ENCODE measurements around the gene DPP10.

The DPP10 gene

DNA sequence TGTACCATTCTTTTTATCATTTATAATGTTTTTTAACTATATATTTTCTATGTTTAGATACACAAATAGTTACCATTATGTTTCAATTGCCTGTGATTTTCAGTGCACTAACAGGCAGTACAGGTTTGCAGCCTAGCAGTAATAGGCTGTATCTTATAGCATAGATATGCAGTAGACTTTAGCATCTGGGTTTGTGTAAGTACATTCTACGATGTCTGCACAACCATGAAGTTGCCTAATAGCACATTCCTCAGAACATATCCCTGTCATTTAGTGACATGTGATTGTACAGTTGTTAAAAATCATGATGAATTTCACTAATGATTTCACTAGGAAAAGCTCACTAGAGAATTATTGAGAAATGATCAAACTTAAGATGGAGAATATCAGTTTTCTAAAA lies 884.6 kb downstream of the DPP10 start:
- no peak overlapping the region for H3K4me3 ChIP-seq (ENCODE audit: low read depth, low read length)
- no peaks in the 10 kb centered on the region for H3K4me1 ChIP-seq (ENCODE audit: control insufficient read depth, insufficient read depth, low read length)
- CTCF ChIA-PET, result interaction anchor here (0.6 to 0.8 kb wide), 2 partner anchors 704 to 950 kb away, joined by 3 to 4 read pairs; no protein-coding TSS in a partner anchor
- POLR2A ChIA-PET, result no interaction called here
- no peaks in the 10 kb centered on the region for H3K9me3 ChIP-seq (ENCODE audit: control insufficient read depth, insufficient read depth, low read depth, low read length)
- no peaks in the 10 kb centered on the region for H3K36me3 ChIP-seq (ENCODE audit: control insufficient read depth in 2 of 2, insufficient read depth in 1 of 2, low read length in 2 of 2)
- H3K27ac ChIP-seq (ENCODE audit: extremely low read depth, low read depth, low read length), result no peak overlapping the region
- no peak for TF ChIP-seq ZSCAN23 (tag by site-specific recombination; IDR thresholded peaks at IDR 0.05)
- TF ChIP-seq ZNF302 (tag by site-specific recombination; IDR thresholded peaks at IDR 0.05; ENCODE audit: low read depth), result no peak
- TF ChIP-seq SALL2 (tag by site-specific recombination; IDR thresholded peaks at IDR 0.05; ENCODE audit: borderline replicate concordance), result no peak
- TF ChIP-seq, protein P1, sequence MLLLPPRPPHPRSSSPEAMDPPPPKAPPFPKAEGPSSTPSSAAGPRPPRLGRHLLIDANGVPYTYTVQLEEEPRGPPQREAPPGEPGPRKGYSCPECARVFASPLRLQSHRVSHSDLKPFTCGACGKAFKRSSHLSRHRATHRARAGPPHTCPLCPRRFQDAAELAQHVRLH (tag by site-specific recombination; IDR thresholded peaks at IDR 0.05), result no peak

DNA sequence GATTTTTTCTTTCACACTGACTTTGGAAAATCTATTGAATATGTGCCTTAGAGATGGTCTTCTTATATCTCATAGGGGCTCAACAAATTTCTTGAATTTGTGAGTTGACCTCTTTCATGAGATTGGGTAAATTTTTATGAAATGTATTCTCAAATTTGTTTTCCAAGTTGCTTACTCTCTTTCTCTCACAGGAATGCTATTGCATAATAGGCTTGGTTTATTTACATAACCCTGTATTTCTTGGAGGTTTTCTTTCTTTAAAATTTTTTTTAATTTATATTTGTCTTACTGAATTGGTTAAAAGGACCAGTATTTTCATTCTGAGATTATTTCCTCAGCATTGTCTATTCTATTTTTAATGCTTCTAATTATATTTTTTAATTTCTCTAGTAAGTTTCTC lies 917.1 kb downstream of the DPP10 start:
- no peaks in the 10 kb centered on the region for H3K9me3 ChIP-seq (ENCODE audit: control insufficient read depth, insufficient read depth, low read depth, low read length)
- H3K4me3 ChIP-seq (ENCODE audit: low read depth, low read length), result no peak overlapping the region
- H3K36me3 ChIP-seq (ENCODE audit: control insufficient read depth in 2 of 2, insufficient read depth in 1 of 2, low read length in 2 of 2), result no peaks in the 10 kb centered on the region
- ChIA-PET CTCF (no interaction called here), POLR2A (no interaction called here)
- H3K27ac ChIP-seq (ENCODE audit: extremely low read depth, low read depth, low read length), result no peak overlapping the region
- no peaks in the 10 kb centered on the region for H3K4me1 ChIP-seq (ENCODE audit: control insufficient read depth, insufficient read depth, low read length)
- no peak for TF ChIP-seq TRIM28 (IDR thresholded peaks at IDR 0.05; ENCODE audit: borderline replicate concordance, low read length)
- TF ChIP-seq, protein P2, sequence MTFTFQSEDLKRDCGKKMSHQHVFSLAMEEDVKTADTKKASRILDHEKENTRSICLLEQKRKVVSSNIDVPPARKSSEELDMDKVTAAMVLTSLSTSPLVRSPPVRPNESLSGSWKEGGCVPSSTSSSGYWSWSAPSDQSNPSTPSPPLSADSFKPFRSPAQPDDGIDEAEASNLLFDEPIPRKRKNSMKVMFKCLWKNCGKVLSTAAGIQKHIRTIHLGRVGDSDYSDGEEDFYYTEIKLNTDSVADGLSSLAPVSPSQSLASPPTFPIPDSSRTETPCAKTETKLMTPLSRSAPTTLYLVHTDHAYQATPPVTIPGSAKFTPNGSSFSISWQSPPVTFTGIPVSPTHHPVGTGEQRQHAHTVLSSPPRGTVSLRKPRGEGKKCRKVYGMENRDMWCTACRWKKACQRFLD (tag by site-specific recombination; IDR thresholded peaks at IDR 0.05), result no peak
- TF ChIP-seq, protein P3, sequence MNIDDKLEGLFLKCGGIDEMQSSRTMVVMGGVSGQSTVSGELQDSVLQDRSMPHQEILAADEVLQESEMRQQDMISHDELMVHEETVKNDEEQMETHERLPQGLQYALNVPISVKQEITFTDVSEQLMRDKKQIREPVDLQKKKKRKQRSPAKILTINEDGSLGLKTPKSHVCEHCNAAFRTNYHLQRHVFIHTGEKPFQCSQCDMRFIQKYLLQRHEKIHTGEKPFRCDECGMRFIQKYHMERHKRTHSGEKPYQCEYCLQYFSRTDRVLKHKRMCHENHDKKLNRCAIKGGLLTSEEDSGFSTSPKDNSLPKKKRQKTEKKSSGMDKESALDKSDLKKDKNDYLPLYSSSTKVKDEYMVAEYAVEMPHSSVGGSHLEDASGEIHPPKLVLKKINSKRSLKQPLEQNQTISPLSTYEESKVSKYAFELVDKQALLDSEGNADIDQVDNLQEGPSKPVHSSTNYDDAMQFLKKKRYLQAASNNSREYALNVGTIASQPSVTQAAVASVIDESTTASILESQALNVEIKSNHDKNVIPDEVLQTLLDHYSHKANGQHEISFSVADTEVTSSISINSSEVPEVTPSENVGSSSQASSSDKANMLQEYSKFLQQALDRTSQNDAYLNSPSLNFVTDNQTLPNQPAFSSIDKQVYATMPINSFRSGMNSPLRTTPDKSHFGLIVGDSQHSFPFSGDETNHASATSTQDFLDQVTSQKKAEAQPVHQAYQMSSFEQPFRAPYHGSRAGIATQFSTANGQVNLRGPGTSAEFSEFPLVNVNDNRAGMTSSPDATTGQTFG (tag by site-specific recombination; IDR thresholded peaks at IDR 0.05; ENCODE audit: borderline replicate concordance), result no peak
- TF ChIP-seq GLIS1 (tag by site-specific recombination; IDR thresholded peaks at IDR 0.05), result no peak
- TF ChIP-seq GFI1B (tag by site-specific recombination; IDR thresholded peaks at IDR 0.05), result no peak

DNA sequence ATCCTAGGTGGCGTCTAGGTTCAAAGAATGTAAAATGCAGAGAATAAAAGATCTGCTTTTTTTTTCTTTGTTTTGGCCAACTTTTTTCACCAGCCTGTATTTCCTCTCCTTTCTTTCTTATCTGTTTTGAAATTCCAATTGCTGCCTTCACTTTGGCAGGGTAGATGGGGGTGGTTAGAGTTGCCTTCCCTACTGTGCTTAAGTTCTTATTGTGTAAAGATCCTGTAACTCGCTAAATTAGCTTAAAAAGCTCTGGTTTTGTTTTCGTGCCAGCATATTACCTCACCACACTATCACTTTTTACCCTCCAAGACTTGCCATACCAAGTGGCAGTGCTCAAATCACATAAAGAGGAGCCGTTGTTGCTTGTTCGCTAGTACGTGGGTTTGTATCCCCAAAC lies 921.7 kb downstream of the DPP10 start:
- Histone ChIP-seq H3K36me3 (ENCODE audit: control insufficient read depth in 2 of 2, insufficient read depth in 1 of 2, low read length in 2 of 2) (no peaks in the 10 kb centered on the region), H3K4me3 (ENCODE audit: low read depth, low read length) (no peak overlapping the region), H3K27ac (ENCODE audit: extremely low read depth, low read depth, low read length) (no peak overlapping the region), H3K9me3 (ENCODE audit: control insufficient read depth, insufficient read depth, low read depth, low read length) (no peaks in the 10 kb centered on the region), H3K4me1 (ENCODE audit: control insufficient read depth, insufficient read depth, low read length) (no peaks in the 10 kb centered on the region)
- POLR2A ChIA-PET, result no interaction called here
- CTCF ChIA-PET, result interaction anchor here (0.5 kb wide), 1 partner anchor 318 kb away, joined by 3 read pairs; no protein-coding TSS in a partner anchor
- TF ChIP-seq HOXC10 (CRISPR knock-in tag; IDR thresholded peaks at IDR 0.05) (no peak), ZNF701 (tag by site-specific recombination; IDR thresholded peaks at IDR 0.05) (no peak), ZNF37A (tag by site-specific recombination; IDR thresholded peaks at IDR 0.05) (no peak), ZNF433 (tag by site-specific recombination; IDR thresholded peaks at IDR 0.05; ENCODE audit: low read depth) (no peak), ZNF140 (tag by site-specific recombination; IDR thresholded peaks at IDR 0.05) (no peak), ZNF785 (tag by site-specific recombination; IDR thresholded peaks at IDR 0.05) (no peak), OVOL3 (tag by site-specific recombination; IDR thresholded peaks at IDR 0.05) (no peak), GLI2 (tag by site-specific recombination; IDR thresholded peaks at IDR 0.05; ENCODE audit: borderline replicate concordance, low read depth) (no peak), SP7 (tag by site-specific recombination; IDR thresholded peaks at IDR 0.05) (no peak), ZNF596 (tag by site-specific recombination; IDR thresholded peaks at IDR 0.05) (no peak), EGR2 (tag by site-specific recombination; IDR thresholded peaks at IDR 0.05; ENCODE audit: low read depth) (no peak)
- TF ChIP-seq, protein P4, sequence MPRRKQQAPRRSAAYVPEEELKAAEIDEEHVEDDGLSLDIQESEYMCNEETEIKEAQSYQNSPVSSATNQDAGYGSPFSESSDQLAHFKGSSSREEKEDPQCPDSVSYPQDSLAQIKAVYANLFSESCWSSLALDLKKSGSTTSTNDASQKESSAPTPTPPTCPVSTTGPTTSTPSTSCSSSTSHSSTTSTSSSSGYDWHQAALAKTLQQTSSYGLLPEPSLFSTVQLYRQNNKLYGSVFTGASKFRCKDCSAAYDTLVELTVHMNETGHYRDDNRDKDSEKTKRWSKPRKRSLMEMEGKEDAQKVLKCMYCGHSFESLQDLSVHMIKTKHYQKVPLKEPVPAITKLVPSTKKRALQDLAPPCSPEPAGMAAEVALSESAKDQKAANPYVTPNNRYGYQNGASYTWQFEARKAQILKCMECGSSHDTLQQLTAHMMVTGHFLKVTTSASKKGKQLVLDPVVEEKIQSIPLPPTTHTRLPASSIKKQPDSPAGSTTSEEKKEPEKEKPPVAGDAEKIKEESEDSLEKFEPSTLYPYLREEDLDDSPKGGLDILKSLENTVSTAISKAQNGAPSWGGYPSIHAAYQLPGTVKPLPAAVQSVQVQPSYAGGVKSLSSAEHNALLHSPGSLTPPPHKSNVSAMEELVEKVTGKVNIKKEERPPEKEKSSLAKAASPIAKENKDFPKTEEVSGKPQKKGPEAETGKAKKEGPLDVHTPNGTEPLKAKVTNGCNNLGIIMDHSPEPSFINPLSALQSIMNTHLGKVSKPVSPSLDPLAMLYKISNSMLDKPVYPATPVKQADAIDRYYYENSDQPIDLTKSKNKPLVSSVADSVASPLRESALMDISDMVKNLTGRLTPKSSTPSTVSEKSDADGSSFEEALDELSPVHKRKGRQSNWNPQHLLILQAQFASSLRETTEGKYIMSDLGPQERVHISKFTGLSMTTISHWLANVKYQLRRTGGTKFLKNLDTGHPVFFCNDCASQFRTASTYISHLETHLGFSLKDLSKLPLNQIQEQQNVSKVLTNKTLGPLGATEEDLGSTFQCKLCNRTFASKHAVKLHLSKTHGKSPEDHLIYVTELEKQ (tag by site-specific recombination; IDR thresholded peaks at IDR 0.05; ENCODE audit: borderline replicate concordance), result no peak
- TF ChIP-seq, protein P5, sequence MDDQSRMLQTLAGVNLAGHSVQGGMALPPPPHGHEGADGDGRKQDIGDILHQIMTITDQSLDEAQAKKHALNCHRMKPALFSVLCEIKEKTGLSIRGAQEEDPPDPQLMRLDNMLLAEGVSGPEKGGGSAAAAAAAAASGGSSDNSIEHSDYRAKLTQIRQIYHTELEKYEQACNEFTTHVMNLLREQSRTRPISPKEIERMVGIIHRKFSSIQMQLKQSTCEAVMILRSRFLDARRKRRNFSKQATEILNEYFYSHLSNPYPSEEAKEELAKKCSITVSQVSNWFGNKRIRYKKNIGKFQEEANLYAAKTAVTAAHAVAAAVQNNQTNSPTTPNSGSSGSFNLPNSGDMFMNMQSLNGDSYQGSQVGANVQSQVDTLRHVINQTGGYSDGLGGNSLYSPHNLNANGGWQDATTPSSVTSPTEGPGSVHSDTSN (CRISPR knock-in tag; IDR thresholded peaks at IDR 0.05), result no peak
- TF ChIP-seq, protein P6, sequence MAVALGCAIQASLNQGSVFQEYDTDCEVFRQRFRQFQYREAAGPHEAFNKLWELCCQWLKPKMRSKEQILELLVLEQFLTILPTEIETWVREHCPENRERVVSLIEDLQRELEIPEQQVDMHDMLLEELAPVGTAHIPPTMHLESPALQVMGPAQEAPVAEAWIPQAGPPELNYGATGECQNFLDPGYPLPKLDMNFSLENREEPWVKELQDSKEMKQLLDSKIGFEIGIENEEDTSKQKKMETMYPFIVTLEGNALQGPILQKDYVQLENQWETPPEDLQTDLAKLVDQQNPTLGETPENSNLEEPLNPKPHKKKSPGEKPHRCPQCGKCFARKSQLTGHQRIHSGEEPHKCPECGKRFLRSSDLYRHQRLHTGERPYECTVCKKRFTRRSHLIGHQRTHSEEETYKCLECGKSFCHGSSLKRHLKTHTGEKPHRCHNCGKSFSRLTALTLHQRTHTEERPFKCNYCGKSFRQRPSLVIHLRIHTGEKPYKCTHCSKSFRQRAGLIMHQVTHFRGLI (tag by site-specific recombination; IDR thresholded peaks at IDR 0.05), result no peak
